HepG2 (cell line): ENCODE results near the gene PTGIS. TPM values are rescaled to one million over a fixed set of nuclear protein-coding genes. Genes with fewer than 3 reads are reported as not detected.

Source experiments
- ARHGAP35 ChIP-seq: sonication (generic); formaldehyde crosslinking; IDR thresholded peaks from 2 replicates; pipeline ENCODE4 v1.9.0; 2022; ENCODE audit warnings: mild to moderate bottlenecking, inconsistent platforms, moderate library complexity, missing genetic modification reagents, borderline replicate concordance
- CAMTA2 ChIP-seq: sonication (generic); formaldehyde crosslinking; IDR thresholded peaks from 2 replicates; pipeline ENCODE4 v1.4.0; 2020; ENCODE audit warnings: mild to moderate bottlenecking, missing genetic modification reagents, borderline replicate concordance
- CEBPG ChIP-seq: IDR thresholded peaks from 2 replicates; pipeline ENCODE4 v1.6.1; 2016
- DMTF1 ChIP-seq: sonication (generic); formaldehyde crosslinking; IDR thresholded peaks from 2 replicates; pipeline ENCODE4 v1.4.0; 2020; ENCODE audit warnings: mild to moderate bottlenecking, missing genetic modification reagents
- GMEB2 ChIP-seq: IDR thresholded peaks from 2 replicates; pipeline ENCODE4 v1.6.1; 2016; ENCODE audit warnings: missing biosample characterization, missing genetic modification reagents, low read depth
- HMGA1 ChIP-seq: sonication (generic); formaldehyde crosslinking; conservative IDR thresholded peaks from 2 replicates; pipeline ENCODE4 v1.4.0; 2020; ENCODE audit warnings: missing genetic modification reagents
- KLF6 ChIP-seq: IDR thresholded peaks from 2 replicates; pipeline ENCODE4 v1.8.0; 2016; ENCODE audit warnings: missing biosample characterization, missing genetic modification reagents
- MAFF ChIP-seq: IDR thresholded peaks from 2 replicates; pipeline ENCODE4 v1.6.1; 2011; ENCODE audit warnings: low read depth, low read length, improper control_type of control experiment
- MXD4 ChIP-seq: IDR thresholded peaks from 2 replicates; pipeline ENCODE4 v1.6.1; 2016; ENCODE audit warnings: mild to moderate bottlenecking, missing biosample characterization, missing genetic modification reagents
- RCOR2 ChIP-seq: IDR thresholded peaks from 2 replicates; pipeline ENCODE4 v1.6.1; 2016; ENCODE audit warnings: missing biosample characterization, missing genetic modification reagents
- RNF219 ChIP-seq: sonication (generic); formaldehyde crosslinking; IDR thresholded peaks from 2 replicates; pipeline ENCODE4 v1.5.0; 2020; ENCODE audit warnings: mild to moderate bottlenecking, missing genetic modification reagents
- SNAPC2 ChIP-seq: sonication (generic); formaldehyde crosslinking; IDR thresholded peaks from 2 replicates; pipeline ENCODE4 v1.8.1; 2022; ENCODE audit warnings: mild to moderate bottlenecking, missing genetic modification reagents
- SP5 ChIP-seq: IDR thresholded peaks from 2 replicates; pipeline ENCODE4 v1.6.1; 2016; ENCODE audit warnings: low read depth, borderline replicate concordance
- SRSF4 ChIP-seq: fragments of 200-400 bp; formaldehyde crosslinking; IDR thresholded peaks from one replicate; pipeline ENCODE4 v1.6.1; 2018; ENCODE audit warnings: mild to moderate bottlenecking, low read depth, low read length, moderate library complexity; ENCODE audit not compliant: poor library complexity, severe bottlenecking
- ZBTB2 ChIP-seq: sonication (generic); formaldehyde crosslinking; IDR thresholded peaks from 2 replicates; pipeline ENCODE4 v1.8.0; 2022; ENCODE audit warnings: low read depth, missing genetic modification reagents
- ZBTB43 ChIP-seq: sonication (generic); formaldehyde crosslinking; conservative IDR thresholded peaks from 2 replicates; pipeline ENCODE4 v1.4.0; 2020; ENCODE audit warnings: missing genetic modification reagents
- ZFP36 ChIP-seq: fragments of 150-350 bp; IDR thresholded peaks from 2 replicates; pipeline ENCODE4 v1.6.1; 2018; ENCODE audit warnings: borderline replicate concordance, low read length, low read depth; ENCODE audit not compliant: partially characterized antibody
- ZKSCAN5 ChIP-seq: sonication (generic); formaldehyde crosslinking; IDR thresholded peaks from 2 replicates; pipeline ENCODE4 v1.5.1; 2020; ENCODE audit warnings: mild to moderate bottlenecking, missing genetic modification reagents
- ZNF30 ChIP-seq: sonication (generic); formaldehyde crosslinking; IDR thresholded peaks from 2 replicates; pipeline ENCODE4 v1.5.0; 2020; ENCODE audit warnings: mild to moderate bottlenecking, missing genetic modification reagents
- ZNF331 ChIP-seq: sonication (generic); formaldehyde crosslinking; IDR thresholded peaks from 2 replicates; pipeline ENCODE4 v1.4.0; 2020; ENCODE audit warnings: missing genetic modification reagents
- ZNF382 ChIP-seq: sonication (generic); formaldehyde crosslinking; IDR thresholded peaks from 2 replicates; pipeline ENCODE4 v1.5.0; 2020; ENCODE audit warnings: missing genetic modification reagents, mild to moderate bottlenecking, borderline replicate concordance
- polyA plus RNA-seq, 8 experiments: library from polyadenylated mRNA; depleted of rRNA in 3 of 8; stranded (reverse) in 7 of 8; unstranded in 1 of 8; fragments of >200 nt; fragmentation: Illumina TruSeq in 4 of 8; extraction: Trizol in 4 of 8; gene quantifications; 2 replicates each; pipeline versions ENCODE4 v1.2.1 to v1.2.3, GENCODE V29; 2011 to 2016; ENCODE audit warnings: low read depth in 4 of 8, missing spikeins in 1 of 8, mixed read lengths in 1 of 8; ENCODE audit not compliant: insufficient read depth in 1 of 8
- total RNA-seq, 5 experiments: library from RNA; depleted of rRNA; stranded (reverse); fragments of >200 nt; fragmentation: Illumina TruSeq; extraction: Trizol; gene quantifications; 2 replicates each; pipeline ENCODE4 v1.2.3, GENCODE V29; 2016; ENCODE audit warnings: low read depth in 1 of 5

PTGIS gene
- total and polyA plus RNA-seq, 2 of the 13 experiments (the other 11 are each of a cell fraction or from before 2014, with no cell fraction given), result not detected

GRCh38 chr20:49583669-49584417, 15.9 kb upstream of the PTGIS start (continued):
- peak; percentile 82 for TF ChIP-seq CEBPG (CRISPR knock-in tag)
- TF ChIP-seq MXD4 (CRISPR knock-in tag), result peak; percentile 89
- TF ChIP-seq ZFP36, result no peak
- TF ChIP-seq ZNF30 (CRISPR knock-in tag), result peak; percentile 86; the same call in 1 of the 2 replicates
- 0 out of 2 replicates have a peak, but pooled peaks have one; percentile 21 for TF ChIP-seq SNAPC2
- TF ChIP-seq HMGA1 (CRISPR knock-in tag), result no peak
- no peak; the same call in 1 of the 2 replicates for TF ChIP-seq MAFF
- peak; percentile 15; the same call in 1 of the 2 replicates for TF ChIP-seq DMTF1 (CRISPR knock-in tag)
- peak; percentile 92 for TF ChIP-seq ZNF331
- no peak for TF ChIP-seq SRSF4
- TF ChIP-seq RNF219 (CRISPR knock-in tag), result no peak
- TF ChIP-seq GMEB2 (CRISPR knock-in tag), result peak; percentile 56
- TF ChIP-seq SP5 (CRISPR knock-in tag), result peak; percentile 52; the same call in 1 of the 2 replicates
- peak; percentile 82 for TF ChIP-seq RCOR2
- no peak for TF ChIP-seq ZBTB2
- peak; percentile 71 for TF ChIP-seq ZBTB43
- TF ChIP-seq ZNF382 (CRISPR knock-in tag), result no peak
- TF ChIP-seq KLF6 (CRISPR knock-in tag), result peak; percentile 86; the same call in 1 of the 2 replicates
- no peak; the same call in 1 of the 2 replicates for TF ChIP-seq ZKSCAN5 (CRISPR knock-in tag)
- no peak for TF ChIP-seq CAMTA2 (CRISPR knock-in tag)
- TF ChIP-seq ARHGAP35, result peak; percentile 86
